AG08395 (cell line): ENCODE measurements around the gene SPATA6L.
A peak's percentile ranks its signal among the peaks of the same experiment; 100 is the strongest.

Source experiments
- DNase-seq: peaks from one replicate; pipeline ENCODE4 v3.0.0; 2012; ENCODE audit warnings: mixed read lengths, low spot score

Gene SPATA6L, protein sequence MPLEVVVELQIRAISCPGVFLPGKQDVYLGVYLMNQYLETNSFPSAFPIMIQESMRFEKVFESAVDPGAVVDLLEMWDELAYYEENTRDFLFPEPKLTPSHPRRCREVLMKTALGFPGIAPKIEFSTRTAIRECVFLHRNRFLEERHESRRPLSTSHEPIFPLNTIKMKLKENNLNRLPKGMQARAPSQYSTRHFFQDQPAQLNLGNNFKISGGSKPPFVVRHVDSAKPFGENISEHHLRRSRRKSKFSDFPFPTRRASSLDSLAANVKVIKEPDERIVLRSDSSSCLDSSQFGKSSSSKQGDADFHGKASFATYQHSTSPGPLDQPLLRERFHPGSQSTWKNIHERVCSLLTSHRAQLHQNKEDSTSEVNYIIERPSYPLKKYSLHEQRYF

DNA sequence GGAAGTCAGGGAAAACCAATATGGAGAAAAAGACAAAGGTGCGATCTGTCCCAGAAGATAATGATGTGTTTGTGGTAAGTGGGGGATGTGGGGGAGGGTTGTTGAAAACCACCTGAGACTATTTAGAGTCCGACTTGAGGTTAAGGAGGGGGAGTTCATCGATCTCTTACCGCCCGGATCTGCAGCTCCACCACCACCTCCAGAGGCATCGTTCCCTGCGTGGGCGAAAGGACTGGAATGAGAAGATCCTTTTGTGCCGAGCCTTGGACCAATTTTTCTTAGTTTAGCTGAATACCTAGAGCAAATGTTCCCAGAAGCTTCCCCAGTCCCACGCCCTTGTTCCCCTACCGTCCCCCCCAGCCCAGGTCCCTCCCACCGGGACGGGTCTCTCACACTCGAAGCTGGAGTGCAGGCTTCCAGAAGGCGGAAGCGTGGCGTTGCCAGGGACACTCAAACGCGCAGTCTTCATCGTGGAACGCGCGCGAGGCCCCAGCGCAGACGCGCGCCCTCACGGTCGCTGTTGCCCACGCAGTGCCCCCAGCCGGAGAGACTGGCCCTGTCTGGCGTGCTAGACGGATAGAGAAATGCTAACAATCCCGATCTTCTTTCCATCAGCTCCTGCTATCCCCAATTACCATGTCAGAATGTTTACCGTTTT lies at the start of gene SPATA6L:
TSS of gene SPATA6L (minus strand) at position 439 of the 658 bp plus-strand sequence. CDS start at position 209, 230 bp downstream.
- DNase-seq: peak; percentile 55

GRCh38 chr9:4714266-4715016 lies 48.2 kb upstream of the SPATA6L start:
- no peak for DNase-seq

- DNase-seq: no peak
These were observed 47.6 kb upstream of the SPATA6L start for GRCh38 chr9:4713849-4714248.

DNA sequence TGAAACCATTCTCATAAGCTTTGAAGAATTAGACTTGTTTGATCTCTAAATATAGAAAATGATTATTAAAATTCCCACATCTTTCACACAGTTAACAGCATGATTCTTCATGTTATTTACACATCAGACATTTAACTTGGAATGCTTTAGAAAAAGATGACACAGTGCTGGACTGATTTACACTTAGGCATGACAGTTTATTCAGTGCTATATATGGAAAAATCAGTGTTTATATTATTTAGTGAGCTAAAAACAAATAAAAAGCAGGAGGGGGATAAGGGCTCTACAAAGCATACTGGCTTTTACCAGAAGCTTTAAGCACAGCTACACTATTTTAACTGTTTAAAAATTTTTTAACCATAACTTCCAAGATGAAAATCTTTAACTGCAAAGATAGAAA lies 43.1 kb upstream of the SPATA6L start:
- no peak for DNase-seq

DNA sequence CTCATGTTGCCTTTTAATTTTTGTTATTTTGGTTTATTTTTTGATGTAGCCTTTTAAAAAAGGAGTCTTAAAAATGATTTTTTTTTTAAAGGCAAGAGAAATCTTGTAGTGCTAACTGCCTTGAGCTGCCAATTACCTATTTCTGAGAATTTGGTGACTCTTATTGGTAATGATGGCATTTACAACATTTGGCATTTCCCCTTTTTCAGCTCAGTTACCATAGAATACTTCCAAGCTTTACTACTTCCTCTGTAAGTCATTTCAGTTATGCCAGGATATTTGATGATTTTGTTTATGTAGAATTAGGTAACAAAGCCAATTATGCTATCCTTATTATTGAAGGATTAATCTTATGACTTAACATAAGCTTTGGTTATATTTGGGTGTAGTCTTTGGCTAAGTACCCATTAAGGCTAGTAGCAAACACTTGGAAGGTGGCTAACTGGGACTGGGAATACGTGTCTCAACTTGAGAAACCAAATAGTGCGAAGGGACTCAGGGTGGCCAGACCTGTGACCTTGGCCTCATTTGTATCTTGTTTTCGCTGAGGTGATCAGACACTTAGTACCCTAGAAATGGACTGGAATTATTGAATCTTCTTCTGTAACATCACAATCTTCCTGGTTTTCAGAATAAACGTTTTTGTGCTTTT lies 40.8 kb upstream of the SPATA6L start:
- no peak for DNase-seq

- DNase-seq: no peak
These were observed 39.7 kb upstream of the SPATA6L start for GRCh38 chr9:4706021-4706420.

GRCh38 chr9:4704129-4704528 lies 37.8 kb upstream of the SPATA6L start:
- DNase-seq: no peak

- no peak for DNase-seq
These were observed 35.2 kb upstream of the SPATA6L start for GRCh38 chr9:4701526-4701925.

- no peak for DNase-seq
These were observed 34.7 kb upstream of the SPATA6L start for GRCh38 chr9:4700932-4701331.

DNA sequence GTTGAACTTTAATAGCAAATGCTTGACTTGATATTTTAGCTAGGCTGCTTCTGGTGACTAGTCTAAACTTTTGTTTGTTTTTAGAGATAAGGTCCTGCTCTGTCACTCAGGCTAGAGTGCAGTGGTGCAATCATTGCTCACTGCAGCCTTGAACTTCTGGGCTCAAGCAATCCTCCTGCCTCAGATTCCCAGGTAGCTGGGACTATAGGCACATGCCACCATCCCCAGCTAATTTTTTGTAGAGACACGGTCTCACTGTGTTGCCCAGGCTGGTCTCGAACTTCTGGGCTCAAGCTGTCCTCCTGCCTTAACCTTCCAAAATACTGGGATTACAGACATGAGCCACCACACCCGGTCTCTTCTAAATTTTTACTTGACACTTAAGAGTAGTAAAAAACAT lies 33.8 kb upstream of the SPATA6L start:
- no peak for DNase-seq

- peak; percentile 64 for DNase-seq
These were observed 25.5 kb upstream of the SPATA6L start for GRCh38 chr9:4691795-4692194.

DNA sequence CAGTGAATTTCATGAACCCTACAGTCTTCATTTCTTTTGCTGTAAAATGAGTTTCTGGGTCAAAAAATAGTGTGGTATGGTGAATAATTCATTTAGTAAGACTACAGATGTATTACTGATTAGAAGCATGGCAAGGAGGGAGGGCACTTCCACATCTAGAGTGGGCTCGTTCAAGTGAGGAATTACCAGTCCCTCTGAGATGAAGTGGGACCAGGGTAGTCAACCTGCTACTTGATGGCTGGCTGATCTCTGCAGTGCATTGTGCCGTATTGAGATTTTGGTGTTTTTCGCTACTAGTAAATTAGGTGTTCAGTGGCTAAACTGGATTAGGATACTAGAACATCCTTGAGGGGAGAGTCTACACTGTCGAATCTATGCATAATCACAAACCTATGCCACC lies 23.9 kb upstream of the SPATA6L start:
- DNase-seq: no peak

DNA sequence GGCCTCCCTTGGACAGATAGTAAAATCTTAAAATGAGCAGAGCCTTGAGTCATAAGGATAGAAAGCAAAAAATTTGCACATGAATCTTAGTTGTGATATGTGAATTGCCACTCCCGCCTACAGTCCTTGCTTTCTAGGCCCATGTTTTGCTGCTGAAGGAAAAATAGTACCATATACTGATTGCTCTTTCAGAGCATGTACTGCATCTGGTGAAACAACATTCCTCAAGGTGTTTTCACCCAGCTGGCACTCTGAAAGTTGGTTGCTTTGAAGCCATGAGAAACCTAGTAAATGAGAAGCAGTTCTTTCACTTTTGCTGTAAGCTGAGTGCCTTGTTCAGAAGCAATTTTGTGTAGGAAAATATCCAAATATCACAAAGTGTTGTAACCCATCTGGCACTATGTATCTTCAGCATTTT lies 23.4 kb upstream of the SPATA6L start:
- peak; percentile 17 for DNase-seq

GRCh38 chr9:4689021-4689420 lies 22.7 kb upstream of the SPATA6L start:
- no peak for DNase-seq

GRCh38 chr9:4686584-4686983 lies 20.3 kb upstream of the SPATA6L start:
- DNase-seq: no peak

DNA sequence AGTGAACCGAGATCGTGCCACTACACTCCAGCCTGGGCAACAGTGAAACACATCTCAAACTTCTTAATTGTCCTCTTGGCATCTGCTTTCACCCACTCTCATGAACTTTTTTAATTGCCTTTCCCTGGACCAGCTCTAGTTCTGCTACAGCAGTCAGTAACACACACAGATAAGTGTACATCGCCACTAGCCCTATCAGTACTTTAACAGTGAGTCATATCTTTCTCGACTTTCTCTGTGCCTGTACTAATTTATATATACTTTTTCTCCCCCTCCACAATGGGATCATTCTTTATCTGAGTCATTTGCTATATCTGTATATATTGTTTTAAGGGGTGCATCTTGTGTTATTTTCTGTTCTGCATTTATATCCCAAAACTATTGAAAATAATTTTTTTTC lies 19.8 kb upstream of the SPATA6L start:
- no peak for DNase-seq

GRCh38 chr9:4684820-4685219 lies 18.5 kb upstream of the SPATA6L start:
- DNase-seq: no peak

DNA sequence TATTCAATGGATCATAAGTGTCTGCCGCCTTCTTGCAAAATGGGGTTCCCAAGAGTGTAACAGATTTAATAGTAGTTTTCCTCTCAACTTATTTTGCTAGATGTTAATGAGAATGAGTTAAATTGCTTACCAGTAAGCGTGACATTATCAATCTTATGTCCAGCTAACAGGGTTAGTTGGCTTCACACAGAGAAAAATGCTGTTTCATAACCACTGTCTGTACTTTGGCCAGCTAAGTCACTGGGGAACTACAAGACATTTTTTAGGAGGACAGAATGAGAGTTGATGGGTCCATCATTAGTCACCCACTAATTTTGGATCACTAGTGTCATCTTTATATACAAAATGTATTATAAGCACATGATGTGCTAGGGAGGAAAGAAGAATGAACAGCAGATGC lies 14.5 kb upstream of the SPATA6L start:
- DNase-seq: peak; percentile 55

- no peak for DNase-seq
These were observed 13.9 kb upstream of the SPATA6L start for GRCh38 chr9:4680173-4680525.

GRCh38 chr9:4679268-4680172 lies 13.2 kb upstream of the SPATA6L start, which contains the start of gene CDC37L1:
Gene CDC37L1, plus strand, starts transcription at chr9:4679569. Its CDS starts 199 bp downstream, at chr9:4679768.
- peak; percentile 95 for DNase-seq

DNA sequence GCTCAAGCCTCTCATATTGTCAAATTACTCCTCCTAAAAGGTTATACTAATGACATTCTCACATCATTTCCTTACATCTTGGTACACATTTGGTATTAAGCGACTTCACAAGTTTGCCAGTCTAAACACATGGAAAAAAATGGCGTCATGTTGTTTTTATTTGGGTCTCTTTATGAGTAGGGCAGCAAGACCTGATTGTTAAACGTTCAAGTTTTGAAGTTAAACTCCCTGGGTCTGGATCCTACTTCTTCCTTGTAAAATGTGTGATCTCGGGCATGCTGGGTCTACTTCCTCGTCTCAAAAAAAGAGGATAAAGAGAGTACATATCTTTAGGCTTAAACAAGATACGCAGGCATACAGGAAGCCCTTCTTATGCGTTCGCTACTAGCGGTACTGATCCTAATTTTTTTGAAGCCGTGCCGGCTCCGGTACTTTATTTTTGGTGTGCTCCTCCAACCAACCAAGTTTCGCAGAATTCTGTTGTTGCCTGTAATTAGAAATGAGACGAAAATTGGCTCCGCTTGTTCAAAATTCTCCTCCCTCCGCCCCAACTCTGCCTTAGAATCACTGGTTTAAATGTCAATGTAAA lies 12.5 kb upstream of the SPATA6L start:
- peak; percentile 3 for DNase-seq
